PC-3 (cell line): ENCODE measurements around the gene GEMIN2. TPM values are rescaled to one million over a fixed set of nuclear protein-coding genes. Genes with fewer than 3 reads are reported as not detected.

ENCODE experiments used
- ATAC-seq: fragments of 200-7000 bp; cut with Tn5 transposase; 2 replicates; pipeline ENCODE4 v1.9.1; 2020; ENCODE audit warnings: mild to moderate bottlenecking, moderate library complexity
- BruUV-seq: library from RNA; stranded (reverse); fragments of 400-500 nt; replicated peaks from 2 replicates; lab custom pipeline; 2021; lab: Mats Ljungman, UMichigan
- CTCF ChIA-PET: fragments of 300-600 bp; sonication (Branson Sonifier 250); formaldehyde crosslinking; loops from one replicate; lab custom pipeline; 2022; ENCODE audit warnings: antibody characterized with exemption; lab: Charles Lee
- POLR2A ChIA-PET: fragments of 300-600 bp; sonication (Branson Sonifier 250); formaldehyde crosslinking; loops from one replicate; lab custom pipeline; 2022; ENCODE audit warnings: antibody characterized with exemption; ENCODE audit not compliant: unreplicated experiment; lab: Charles Lee
- DNase-seq: peaks from one replicate; pipeline ENCODE4 v3.0.0-alpha.2; 2015
- H2AFZ ChIP-seq: fragments of 300-600 bp; sonication (generic); 2 replicates; pipeline ENCODE4 v1.6.0; 2016; ENCODE audit warnings: antibody characterized with exemption, low read length
- H3F3A ChIP-seq: fragments of 300-600 bp; sonication (generic); one replicate; pipeline ENCODE4 v1.6.0; 2017; ENCODE audit warnings: antibody characterized with exemption, low read length, control low read depth, mild to moderate bottlenecking; ENCODE audit not compliant: unreplicated experiment
- H3K27ac ChIP-seq: fragments of 300-600 bp; sonication (generic); 2 replicates; pipeline ENCODE4 v1.5.1; 2016; ENCODE audit warnings: mild to moderate bottlenecking, low read length
- H3K27me3 ChIP-seq: fragments of 300-600 bp; sonication (generic); 2 replicates; pipeline ENCODE4 v1.6.1; 2016; ENCODE audit warnings: low read length, mixed read lengths
- H3K36me3 ChIP-seq: fragments of 300-600 bp; sonication (generic); 2 replicates; pipeline ENCODE4 v1.6.1; 2016; ENCODE audit warnings: low read depth, mixed run types, low read length, mixed read lengths
- H3K4me1 ChIP-seq: fragments of 300-600 bp; sonication (generic); 2 replicates; pipeline ENCODE4 v1.5.1; 2016; ENCODE audit warnings: low read length; ENCODE audit not compliant: insufficient read depth
- H3K4me2 ChIP-seq: fragments of 300-600 bp; sonication (generic); 2 replicates; pipeline ENCODE4 v1.6.0; 2016; ENCODE audit warnings: low read length
- H3K4me3 ChIP-seq: fragments of 300-600 bp; sonication (generic); 2 replicates; pipeline ENCODE4 v1.5.1; 2016; ENCODE audit warnings: mild to moderate bottlenecking, low read length, mixed read lengths
- H3K79me2 ChIP-seq: fragments of 300-600 bp; sonication (generic); 2 replicates; pipeline ENCODE4 v1.6.1; 2017; ENCODE audit warnings: low read length, mixed read lengths
- H3K9ac ChIP-seq: fragments of 300-600 bp; sonication (generic); 2 replicates; pipeline ENCODE4 v1.6.0; 2016; ENCODE audit warnings: mild to moderate bottlenecking, low read length
- H3K9me2 ChIP-seq: fragments of 300-600 bp; sonication (generic); replicated peaks from 2 replicates; pipeline ENCODE4 v1.6.1; 2016; ENCODE audit warnings: mixed run types, low read length, mixed read lengths
- H3K9me3 ChIP-seq: fragments of 300-600 bp; sonication (generic); 2 replicates; pipeline ENCODE4 v1.6.1; 2016; ENCODE audit warnings: low read length, mixed read lengths
- H4K20me1 ChIP-seq: fragments of 300-600 bp; sonication (generic); 2 replicates; pipeline ENCODE4 v1.6.1; 2016; ENCODE audit warnings: low read length, mixed read lengths
- CTCF ChIP-seq: fragments of 300-600 bp; sonication (generic); conservative IDR thresholded peaks from 2 replicates; pipeline ENCODE4 v1.5.1; 2017; ENCODE audit warnings: antibody characterized with exemption, low read depth, mild to moderate bottlenecking, low read length
- EZH2 ChIP-seq: fragments of 300-600 bp; sonication (generic); IDR thresholded peaks from one replicate; pipeline ENCODE4 v1.6.1; 2017; ENCODE audit warnings: antibody characterized with exemption, mild to moderate bottlenecking, low read length; ENCODE audit not compliant: unreplicated experiment
- EZH2phosphoT487 ChIP-seq: fragments of 300-600 bp; sonication (generic); IDR thresholded peaks from 2 replicates; pipeline ENCODE4 v1.6.1; 2018; ENCODE audit warnings: mild to moderate bottlenecking, antibody characterized with exemption, low read length, borderline replicate concordance
- intact Hi-C: fragments of 100-400 bp; cut with micrococcal nuclease; formaldehyde crosslinking; loops from 2 replicates; pipeline ENCODE4 v1.9.0; 2023
- total RNA-seq: library from RNA; depleted of rRNA; stranded (reverse); fragments of >200 nt; gene quantifications from 2 replicates; pipeline ENCODE4 v1.2.3, GENCODE V29; 2014

GEMIN2 gene
- total RNA-seq, 1 experiment from 2014 or later, result 48.1 TPM

GRCh38 chr14:39085933-39086332 lies 28.2 kb upstream of the GEMIN2 start:
- ChIA-PET POLR2A (no interaction called here), CTCF (no interaction called here)
- TF ChIP-seq EZH2phosphoT487, result no peak
- no peak for TF ChIP-seq EZH2
- TF ChIP-seq CTCF, result no peak
- H3K27ac ChIP-seq, result no peak overlapping the region
- H3K4me2 ChIP-seq, result no peak overlapping the region
- H3K27me3 ChIP-seq, result no peaks in the 10 kb centered on the region
- H3K9me3 ChIP-seq, result no peaks in the 10 kb centered on the region
- no peak for DNase-seq
- ATAC-seq, result no peak
- BruUV-seq, result no TSS peak
- no peaks in the 10 kb centered on the region for H3K4me1 ChIP-seq
- H3K36me3 ChIP-seq, result peaks cover 33% of the 10 kb centered on the region
- no peaks in the 10 kb centered on the region for H3K79me2 ChIP-seq
- H2AFZ ChIP-seq, result no peak overlapping the region
- H3K9ac ChIP-seq, result no peak overlapping the region
- H4K20me1 ChIP-seq, result 0 out of 2 replicates have a peak, but pooled peaks cover 3% of the 10 kb centered on the region
- intact Hi-C loops, result no loop called here
- no peaks in the 10 kb centered on the region for H3K9me2 ChIP-seq
- no peak overlapping the region for H3K4me3 ChIP-seq
- H3F3A ChIP-seq, result no peaks in the 10 kb centered on the region

GRCh38 chr14:39087493-39087892 lies 26.6 kb upstream of the GEMIN2 start:
- Histone ChIP-seq H3K79me2 (no peaks in the 10 kb centered on the region), H2AFZ (no peak overlapping the region), H3K36me3 (peaks cover 44% of the 10 kb centered on the region), H3F3A (no peaks in the 10 kb centered on the region), H3K9me2 (no peaks in the 10 kb centered on the region), H3K9ac (no peak overlapping the region), H3K4me2 (no peak overlapping the region), H4K20me1 (0 out of 2 replicates have a peak, but pooled peaks cover 3% of the 10 kb centered on the region), H3K27ac (no peak overlapping the region), H3K27me3 (no peaks in the 10 kb centered on the region), H3K9me3 (no peaks in the 10 kb centered on the region), H3K4me1 (no peaks in the 10 kb centered on the region), H3K4me3 (no peak overlapping the region)
- no TSS peak for BruUV-seq
- CTCF ChIA-PET, result no interaction called here
- TF ChIP-seq EZH2 (no peak), CTCF (no peak), EZH2phosphoT487 (no peak)
- POLR2A ChIA-PET, result no interaction called here
- ATAC-seq (no peak), DNase-seq (no peak)
- intact Hi-C loops, result no loop called here

- Histone ChIP-seq H3F3A (no peaks in the 10 kb centered on the region), H3K36me3 (peaks cover 40% of the 10 kb centered on the region), H3K4me3 (no peak overlapping the region), H3K9ac (no peak overlapping the region), H4K20me1 (0 out of 2 replicates have a peak, but pooled peaks cover 9% of the 10 kb centered on the region), H3K27me3 (no peaks in the 10 kb centered on the region), H2AFZ (no peak overlapping the region), H3K27ac (no peak overlapping the region), H3K79me2 (no peaks in the 10 kb centered on the region), H3K4me1 (no peaks in the 10 kb centered on the region), H3K9me2 (no peaks in the 10 kb centered on the region), H3K9me3 (no peaks in the 10 kb centered on the region), H3K4me2 (no peak overlapping the region)
- ChIA-PET CTCF (no interaction called here), POLR2A (interaction anchor here (0.7 kb wide), 1 partner anchor 95 kb away, joined by 3 read pairs; no protein-coding TSS in a partner anchor)
- no TSS peak for BruUV-seq
- TF ChIP-seq CTCF (no peak), EZH2phosphoT487 (no peak), EZH2 (no peak)
- intact Hi-C loops, result no loop called here
- DNase-seq, result no peak
- no peak for ATAC-seq
Measured at GRCh38 chr14:39090548-39091111, 23.5 kb upstream of the GEMIN2 start.
